Measurements from ENCODE around the gene ASPG. TPM values are rescaled to one million over a fixed set of nuclear protein-coding genes. Genes with fewer than 3 reads are reported as not detected.

The ASPG gene
- total RNA-seq, 4 donors from 2014 or later, result 0.33 to 0.75 (median 0.45) TPM; not detected in 1

- intact Hi-C loops (cut with DNase I), result no loop called here
- Histone ChIP-seq H3K4me1 (peaks cover 7 to 24% (median 20%) of the 10 kb centered on the region in 4 donors), H3K9me3 (peaks cover 0 to 7% (median 2%) of the 10 kb centered on the region in 4 donors), H3K36me3 (no peaks in the 10 kb centered on the region), H3K27ac (replicated peaks in 1 of 4) (no peak overlapping the region), H3K27me3 (peaks cover 0 to 83% (median 23%) of the 10 kb centered on the region in 4 donors), H3K4me3 (no peak overlapping the region)
- TF ChIP-seq EP300 (IDR thresholded peaks at IDR 0.05), result no peak
- no peak for TF ChIP-seq POLR2A (IDR thresholded peaks at IDR 0.05; ENCODE audit: low read depth)
- TF ChIP-seq, protein P1, sequence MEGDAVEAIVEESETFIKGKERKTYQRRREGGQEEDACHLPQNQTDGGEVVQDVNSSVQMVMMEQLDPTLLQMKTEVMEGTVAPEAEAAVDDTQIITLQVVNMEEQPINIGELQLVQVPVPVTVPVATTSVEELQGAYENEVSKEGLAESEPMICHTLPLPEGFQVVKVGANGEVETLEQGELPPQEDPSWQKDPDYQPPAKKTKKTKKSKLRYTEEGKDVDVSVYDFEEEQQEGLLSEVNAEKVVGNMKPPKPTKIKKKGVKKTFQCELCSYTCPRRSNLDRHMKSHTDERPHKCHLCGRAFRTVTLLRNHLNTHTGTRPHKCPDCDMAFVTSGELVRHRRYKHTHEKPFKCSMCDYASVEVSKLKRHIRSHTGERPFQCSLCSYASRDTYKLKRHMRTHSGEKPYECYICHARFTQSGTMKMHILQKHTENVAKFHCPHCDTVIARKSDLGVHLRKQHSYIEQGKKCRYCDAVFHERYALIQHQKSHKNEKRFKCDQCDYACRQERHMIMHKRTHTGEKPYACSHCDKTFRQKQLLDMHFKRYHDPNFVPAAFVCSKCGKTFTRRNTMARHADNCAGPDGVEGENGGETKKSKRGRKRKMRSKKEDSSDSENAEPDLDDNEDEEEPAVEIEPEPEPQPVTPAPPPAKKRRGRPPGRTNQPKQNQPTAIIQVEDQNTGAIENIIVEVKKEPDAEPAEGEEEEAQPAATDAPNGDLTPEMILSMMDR (IDR thresholded peaks at IDR 0.05), result no peak
- TF ChIP-seq POLR2AphosphoS5 (IDR thresholded peaks at IDR 0.05), result no peak
- 57% methylated on average over 20 of the region's 30 CpGs for WGBS
- no peak for DNase-seq (ENCODE audit: extremely low spot score)
These were observed 32.7 kb downstream of the ASPG start for GRCh38 chr14:104118006-104118844.

GRCh38 chr14:104119119-104119487, 33.6 kb downstream of the ASPG start:
- DNase-seq (ENCODE audit: extremely low spot score), result no peak
- WGBS, result 40% methylated on average over 1 of the region's 3 CpGs
- H3K27me3 ChIP-seq, result peaks cover 0 to 80% (median 23%) of the 10 kb centered on the region in 4 donors

GRCh38 chr14:104119488-104120251, 34.2 kb downstream of the ASPG start:
- intact Hi-C loops (cut with DNase I), result no loop called here
- no peak overlapping the region for H3K4me3 ChIP-seq
- no peak overlapping the region for H3K27ac ChIP-seq (replicated peaks in 1 of 4)
- TF ChIP-seq EP300 (IDR thresholded peaks at IDR 0.05), result no peak
- peaks cover 0 to 74% (median 23%) of the 10 kb centered on the region in 4 donors for H3K27me3 ChIP-seq
- H3K9me3 ChIP-seq, result peaks cover 0 to 22% (median 17%) of the 10 kb centered on the region in 4 donors
- peaks cover 7 to 24% (median 20%) of the 10 kb centered on the region in 4 donors for H3K4me1 ChIP-seq
- no peak for DNase-seq (ENCODE audit: extremely low spot score)
- no peaks in the 10 kb centered on the region for H3K36me3 ChIP-seq
- 60% methylated on average over 17 of the region's 18 CpGs for WGBS

More at GRCh38 chr14:104119119-104119487, 33.6 kb downstream of the ASPG start:
- H3K36me3 ChIP-seq, result no peaks in the 10 kb centered on the region
- intact Hi-C loops (cut with DNase I), result no loop called here
- peaks cover 7 to 24% (median 20%) of the 10 kb centered on the region in 4 donors for H3K4me1 ChIP-seq
- TF ChIP-seq POLR2A (IDR thresholded peaks at IDR 0.05; ENCODE audit: low read depth) (no peak), EP300 (IDR thresholded peaks at IDR 0.05) (no peak), POLR2AphosphoS5 (IDR thresholded peaks at IDR 0.05) (no peak)
- TF ChIP-seq, protein P1 (IDR thresholded peaks at IDR 0.05), result no peak
- no peak overlapping the region for H3K4me3 ChIP-seq
- H3K27ac ChIP-seq (replicated peaks in 1 of 4), result no peak overlapping the region
- H3K9me3 ChIP-seq, result peaks cover 0 to 16% (median 11%) of the 10 kb centered on the region in 4 donors

- TF ChIP-seq POLR2AphosphoS5 (IDR thresholded peaks at IDR 0.05) (no peak), EP300 (IDR thresholded peaks at IDR 0.05) (no peak), POLR2A (IDR thresholded peaks at IDR 0.05; ENCODE audit: low read depth) (no peak)
- TF ChIP-seq, protein P1 (IDR thresholded peaks at IDR 0.05), result no peak
- 81% methylated on average over 5 of the region's 5 CpGs for WGBS
- no peaks in the 10 kb centered on the region for H3K36me3 ChIP-seq
- H3K27ac ChIP-seq (replicated peaks in 1 of 4), result no peak overlapping the region
- no peak for DNase-seq (ENCODE audit: extremely low spot score)
- no peak overlapping the region for H3K4me3 ChIP-seq
- peaks cover 0 to 68% (median 23%) of the 10 kb centered on the region in 4 donors for H3K27me3 ChIP-seq
- peaks cover 0 to 28% (median 23%) of the 10 kb centered on the region in 4 donors for H3K9me3 ChIP-seq
- H3K4me1 ChIP-seq, result peaks cover 7 to 24% (median 20%) of the 10 kb centered on the region in 4 donors
- intact Hi-C loops (cut with DNase I), result no loop called here
These were observed 34.8 kb downstream of the ASPG start for GRCh38 chr14:104120281-104120741.

DNA sequence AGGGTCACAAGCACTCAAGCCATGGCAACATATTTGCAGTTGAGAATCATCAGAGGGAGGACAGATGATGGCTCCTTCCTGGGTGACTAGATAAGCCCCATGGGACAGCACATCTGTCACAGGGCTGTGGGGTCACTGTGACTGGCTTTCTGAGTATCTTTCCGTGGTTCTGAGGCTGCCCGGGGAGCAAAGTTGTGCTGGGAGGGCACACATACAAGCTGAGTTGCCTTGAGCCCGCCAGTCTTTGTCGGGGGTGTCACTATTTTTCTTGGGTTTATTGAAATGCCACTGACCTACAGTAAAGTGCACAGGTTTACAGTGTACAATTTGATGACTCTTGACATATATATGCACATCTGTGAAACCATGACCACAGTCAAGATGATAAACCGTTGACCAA, 35.6 kb downstream of the ASPG start:
- DNase-seq (ENCODE audit: extremely low spot score), result no peak
- TF ChIP-seq POLR2A (IDR thresholded peaks at IDR 0.05; ENCODE audit: low read depth), result no peak
- no peak for TF ChIP-seq EP300 (IDR thresholded peaks at IDR 0.05)
- TF ChIP-seq, protein P1 (IDR thresholded peaks at IDR 0.05), result no peak
- no peak for TF ChIP-seq POLR2AphosphoS5 (IDR thresholded peaks at IDR 0.05)
- H3K9me3 ChIP-seq, result peaks cover 0 to 34% (median 30%) of the 10 kb centered on the region in 4 donors
- peaks cover 7 to 21% (median 19%) of the 10 kb centered on the region in 4 donors for H3K4me1 ChIP-seq
- H3K27ac ChIP-seq (replicated peaks in 1 of 4), result no peak overlapping the region
- H3K27me3 ChIP-seq, result peaks cover 0 to 60% (median 23%) of the 10 kb centered on the region in 4 donors
- intact Hi-C loops (cut with DNase I), result no loop called here
- 73% methylated on average over 5 of the region's 5 CpGs for WGBS
- no peaks in the 10 kb centered on the region for H3K36me3 ChIP-seq
- no peak overlapping the region for H3K4me3 ChIP-seq
